ENCODE measurements around the gene TMEM184A. TPM values are rescaled to one million over a fixed set of nuclear protein-coding genes. Genes with fewer than 3 reads are reported as not detected.

Gene TMEM184A
- total RNA-seq, 6 experiments from 2014 or later = 15.1 to 32.8 (median 26.7) TPM

- intact Hi-C loops (cut with DNase I) = loop anchor here in 1 of 2 donors (5.0 kb wide), 1 partner anchor 48 kb away; the partner anchor contains the start of gene INTS1
Measured at GRCh38 chr7:1550846-1551155, 5.2 kb downstream of the TMEM184A start.

DNA sequence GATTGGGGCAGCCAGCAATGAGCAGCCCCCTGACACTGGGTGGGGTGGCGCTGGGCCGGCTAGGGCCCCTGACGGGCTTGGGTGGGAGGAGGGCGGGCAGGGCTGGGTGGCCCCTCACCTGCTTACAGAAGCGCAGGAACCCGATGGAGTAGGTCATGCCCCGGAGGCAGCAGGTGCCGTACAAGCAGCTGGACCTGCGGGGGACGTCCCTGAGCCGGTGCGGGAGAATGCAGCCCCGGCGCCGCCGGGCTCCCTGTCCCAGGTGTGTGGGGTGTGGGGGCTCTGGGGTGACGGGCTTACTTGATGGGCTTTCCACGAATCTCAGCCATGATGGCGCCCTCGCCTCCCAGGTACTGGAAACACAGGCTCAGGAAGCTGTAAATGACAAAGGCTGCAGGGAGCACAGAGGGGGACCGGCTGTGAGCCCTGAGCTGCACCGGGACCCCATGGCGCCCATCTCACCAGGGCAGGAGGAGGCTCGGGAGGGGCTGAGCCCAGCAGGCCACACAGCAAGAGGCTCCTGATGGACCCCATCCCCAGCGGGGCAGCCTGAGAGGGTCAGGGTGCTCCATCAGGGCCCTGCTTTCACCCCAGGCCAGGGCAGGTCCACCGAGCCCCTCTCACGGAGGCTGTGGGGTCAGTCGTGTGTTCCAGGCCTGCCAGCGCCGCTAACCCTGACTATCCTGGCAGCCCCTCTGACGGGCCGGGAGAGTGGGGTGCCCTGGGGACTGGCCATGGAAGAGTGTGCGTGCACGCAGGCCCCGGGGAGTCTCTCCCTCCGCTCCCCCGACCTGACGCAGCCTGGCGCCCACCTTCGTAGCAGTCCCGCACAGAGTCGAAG lies 5.8 kb downstream of the TMEM184A start:
- DNase-seq = no peak
- intact Hi-C loops (cut with DNase I) = loop anchor here in 1 of 2 donors (5.0 kb wide), 1 partner anchor 48 kb away; the partner anchor contains the start of gene INTS1
- WGBS (ENCODE audit: insufficient coverage, low coverage, low lambda C conversion rate, missing lambda C conversion rate) = 86% methylated on average over 4 of the region's 42 CpGs
- TF ChIP-seq, protein P1, sequence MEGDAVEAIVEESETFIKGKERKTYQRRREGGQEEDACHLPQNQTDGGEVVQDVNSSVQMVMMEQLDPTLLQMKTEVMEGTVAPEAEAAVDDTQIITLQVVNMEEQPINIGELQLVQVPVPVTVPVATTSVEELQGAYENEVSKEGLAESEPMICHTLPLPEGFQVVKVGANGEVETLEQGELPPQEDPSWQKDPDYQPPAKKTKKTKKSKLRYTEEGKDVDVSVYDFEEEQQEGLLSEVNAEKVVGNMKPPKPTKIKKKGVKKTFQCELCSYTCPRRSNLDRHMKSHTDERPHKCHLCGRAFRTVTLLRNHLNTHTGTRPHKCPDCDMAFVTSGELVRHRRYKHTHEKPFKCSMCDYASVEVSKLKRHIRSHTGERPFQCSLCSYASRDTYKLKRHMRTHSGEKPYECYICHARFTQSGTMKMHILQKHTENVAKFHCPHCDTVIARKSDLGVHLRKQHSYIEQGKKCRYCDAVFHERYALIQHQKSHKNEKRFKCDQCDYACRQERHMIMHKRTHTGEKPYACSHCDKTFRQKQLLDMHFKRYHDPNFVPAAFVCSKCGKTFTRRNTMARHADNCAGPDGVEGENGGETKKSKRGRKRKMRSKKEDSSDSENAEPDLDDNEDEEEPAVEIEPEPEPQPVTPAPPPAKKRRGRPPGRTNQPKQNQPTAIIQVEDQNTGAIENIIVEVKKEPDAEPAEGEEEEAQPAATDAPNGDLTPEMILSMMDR (IDR thresholded peaks at IDR 0.05) = no peak
- TF ChIP-seq POLR2A (IDR thresholded peaks at IDR 0.05) = no peak
- Histone ChIP-seq H3K27me3 (no peaks in the 10 kb centered on the region), H3K9me3 (no peaks in the 10 kb centered on the region), H3K4me1 (peaks cover 0 to 5% (median 0%) of the 10 kb centered on the region in 4 donors), H3K36me3 (peaks cover 0 to 5% (median 1%) of the 10 kb centered on the region in 4 donors), H3K27ac (no peak overlapping the region), H3K4me3 (no peak overlapping the region)
- ATAC-seq = no peak

More at GRCh38 chr7:1550846-1551155, 5.2 kb downstream of the TMEM184A start:
- Histone ChIP-seq H3K27ac (no peak overlapping the region), H3K27me3 (no peaks in the 10 kb centered on the region), H3K36me3 (peaks cover 0 to 5% (median 1%) of the 10 kb centered on the region in 4 donors), H3K9me3 (no peaks in the 10 kb centered on the region), H3K4me1 (peaks cover 0 to 5% (median 0%) of the 10 kb centered on the region in 4 donors), H3K4me3 (no peak overlapping the region)
- DNase-seq = no peak
- ATAC-seq = no peak
- WGBS (ENCODE audit: insufficient coverage, low coverage, low lambda C conversion rate, missing lambda C conversion rate) = 82% methylated on average over 8 of the region's 17 CpGs
- TF ChIP-seq, protein P1 (IDR thresholded peaks at IDR 0.05) = no peak
- no peak for TF ChIP-seq POLR2A (IDR thresholded peaks at IDR 0.05)

DNA sequence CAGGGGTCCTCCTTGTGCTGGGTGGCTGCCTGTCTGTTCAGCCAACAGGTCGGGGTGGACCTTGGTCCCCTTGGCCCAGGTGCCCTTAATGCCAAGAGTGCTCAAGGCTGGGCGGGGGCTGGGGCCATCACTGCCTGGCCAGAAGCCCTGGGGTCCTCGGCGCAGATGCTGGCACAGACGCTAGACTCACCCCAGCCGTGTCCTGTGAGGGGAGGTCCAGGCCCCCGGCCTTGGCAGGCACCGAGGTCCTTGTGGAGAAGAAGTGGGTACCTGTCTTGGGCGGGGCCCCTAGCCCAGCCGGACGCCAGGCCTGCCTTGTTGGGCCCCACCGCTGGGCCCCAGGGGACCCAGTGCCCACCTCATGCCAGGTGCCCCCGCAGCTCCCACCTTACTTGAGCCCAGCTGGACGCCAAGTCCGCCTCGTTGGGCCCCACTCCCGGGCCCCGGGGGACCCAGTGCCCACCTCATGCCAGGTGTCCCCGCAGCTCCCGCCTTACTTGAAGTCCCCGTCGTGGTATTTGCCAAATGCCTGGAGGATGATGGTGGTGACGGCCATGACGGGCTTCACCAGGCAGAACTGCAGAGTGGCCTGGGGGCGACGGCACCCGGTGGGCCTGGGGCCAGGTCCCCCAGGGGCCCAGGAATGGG lies 6.5 kb downstream of the TMEM184A start:
- 95% methylated on average over 4 of the region's 27 CpGs for WGBS (ENCODE audit: insufficient coverage, low coverage, low lambda C conversion rate, missing lambda C conversion rate)

GRCh38 chr7:1548944-1549343 lies 7.1 kb downstream of the TMEM184A start:
- intact Hi-C loops (cut with DNase I) = no loop called here
- Histone ChIP-seq H3K9me3 (no peaks in the 10 kb centered on the region), H3K4me3 (no peak overlapping the region), H3K4me1 (no peaks in the 10 kb centered on the region), H3K27me3 (no peaks in the 10 kb centered on the region), H3K27ac (no peak overlapping the region), H3K36me3 (peaks cover 0 to 5% (median 1%) of the 10 kb centered on the region in 4 donors)
- no peak for ATAC-seq
- TF ChIP-seq, protein P1 (IDR thresholded peaks at IDR 0.05) = no peak
- no peak for TF ChIP-seq POLR2A (IDR thresholded peaks at IDR 0.05)
- 69% methylated on average over 5 of the region's 14 CpGs for WGBS (ENCODE audit: insufficient coverage, low coverage, low lambda C conversion rate, missing lambda C conversion rate)
- DNase-seq = no peak

More for the DNA sequence above, 6.5 kb downstream of the TMEM184A start:
- no peak for ATAC-seq
- TF ChIP-seq POLR2A (IDR thresholded peaks at IDR 0.05) = no peak
- TF ChIP-seq, protein P1 (IDR thresholded peaks at IDR 0.05) = no peak
- no peak overlapping the region for H3K4me3 ChIP-seq
- H3K27me3 ChIP-seq = no peaks in the 10 kb centered on the region
- intact Hi-C loops (cut with DNase I) = loop anchor here in 1 of 2 donors (5.0 kb wide), 1 partner anchor 47 kb away; the partner anchor contains the start of gene INTS1
- H3K9me3 ChIP-seq = no peaks in the 10 kb centered on the region
- no peak for DNase-seq
- no peak overlapping the region for H3K27ac ChIP-seq
- peaks cover 0 to 5% (median 1%) of the 10 kb centered on the region in 4 donors for H3K36me3 ChIP-seq
- no peaks in the 10 kb centered on the region for H3K4me1 ChIP-seq
